Heart left ventricle (tissue), 16 donors: ENCODE measurements around the gene ICAM5. TPM values are rescaled to one million over a fixed set of nuclear protein-coding genes. Genes with fewer than 3 reads are reported as not detected.
A peak's percentile ranks its signal among the peaks of the same experiment; 100 is the strongest.

Experiments used
- ATAC-seq, 4 donors: fragments of 200-7000 bp; cut with Tn5 transposase; one replicate each; pipeline ENCODE4 v1.9.1; 2020 to 2022; ENCODE audit warnings: moderate library complexity in 4 of 4, mild to moderate bottlenecking in 3 of 4, moderate number of reproducible peaks in 1 of 4
- DNase-seq, 5 donors: peaks; one replicate each; pipeline ENCODE4 v3.0.0-alpha.2; 2020
- H3K27ac ChIP-seq, 12 donors: fragments of 200-600 bp; sonication (generic) in 4 of 12; one replicate each; pipeline versions ENCODE4 v1.5.0 to v1.8.0; 2016 to 2022; ENCODE audit warnings: mild to moderate bottlenecking in 2 of 12
- H3K27me3 ChIP-seq, 9 donors: fragments of 200-600 bp; sonication (generic) in 2 of 9; one replicate each; pipeline versions ENCODE4 v1.5.1 to v1.8.0; 2016 to 2022; ENCODE audit warnings: mild to moderate bottlenecking in 3 of 9
- H3K36me3 ChIP-seq, 9 donors: fragments of 200-600 bp; sonication (generic) in 2 of 9; one replicate each; pipeline versions ENCODE4 v1.5.0 to v1.8.0; 2018 to 2022; ENCODE audit warnings: mild to moderate bottlenecking in 2 of 9
- H3K4me1 ChIP-seq, 12 donors: fragments of 200-600 bp; sonication (generic) in 4 of 12; one replicate each; pipeline versions ENCODE4 v1.5.0 to v1.8.0; 2016 to 2022; ENCODE audit warnings: mild to moderate bottlenecking in 3 of 12
- H3K4me3 ChIP-seq, 12 donors: fragments of 200-600 bp; sonication (generic) in 4 of 12; one replicate each; pipeline versions ENCODE4 v1.5.0 to v1.8.0; 2017 to 2022; ENCODE audit warnings: mild to moderate bottlenecking in 9 of 12, moderate library complexity in 4 of 12
- H3K9me3 ChIP-seq, 12 donors: fragments of 200-600 bp; sonication (generic) in 4 of 12; one replicate each; pipeline versions ENCODE4 v1.5.0 to v1.8.0; 2016 to 2022; ENCODE audit warnings: mild to moderate bottlenecking in 1 of 12
- CTCF ChIP-seq, 12 donors: fragments of 200-600 bp; sonication (generic) in 4 of 12; IDR thresholded peaks; one replicate each; pipeline versions ENCODE4 v1.5.0 to v1.8.0; 2018 to 2022; ENCODE audit warnings: antibody characterized with exemption in 12 of 12, mild to moderate bottlenecking in 5 of 12
- POLR2A ChIP-seq, 2 donors: fragments of 450-650 bp; IDR thresholded peaks; one replicate each; pipeline ENCODE4 v1.6.1; 2017; ENCODE audit warnings: antibody characterized with exemption in 2 of 2, mild to moderate bottlenecking in 2 of 2, moderate library complexity in 2 of 2
- WGBS, 4 donors: extraction: QIAGEN DNeasy Blood & Tissue Kit in 2 of 4; methylation state at CpG; one replicate each; pipeline versions ENCODE4 v1.1.5 to v1.1.7; 2013 to 2018; 5-methylcytosine and 5-hydroxymethylcytosine counted together
- intact Hi-C, 10 donors: fragments of 100-400 bp; cut with DNase I; formaldehyde crosslinking; loops; one replicate each; pipeline versions ENCODE4 v1.11.1 to v1.14.2; 2022
- polyA plus RNA-seq, 2 donors: library from polyadenylated mRNA; stranded (reverse); fragments of 200-250 nt; gene quantifications; one replicate each; pipeline ENCODE4 v1.2.3, GENCODE V29; 2013
- total RNA-seq, 9 donors: library from RNA; depleted of rRNA in 2 of 9; stranded (reverse); fragments of >200 nt in 2 of 9; fragmentation: NEBNext Ultra II Directional in 3 of 9; extraction: Animal tissue kit (Norgen Biotek cat#: 25700) in 3 of 9; gene quantifications; one replicate each; pipeline versions ENCODE4 v1.1.0 to v1.2.4, GENCODE V29; 2016 to 2023
- donor health status: ischemic (EF 13 %, LVEDD 7.1; RV severe dilation, severe dysfunction).
- donor health status: healthy with polysubstance abuse.
- donor health status: DM: no; HTN: yes; CAD: no.
- donor health status: DM: no; HTN: no; CAD: no.
- donor health status: ischemic (EF 25% LVEDD 6.9; RV normal size, moderate dysfunction).
- donor health status: ischemic (EF 25% LVEDD 5.7; RV mildly dilated, moderate dysfunction).
- donor health status: healthy.
- donor health status: DM: yes; HTN: yes; CAD: no.
- donor health status: ischemic (EF 35%, LVEDD 5.7; RV mildly dilated, moderate dysfunction).
- donor health status: nonischemic (EF 11% LVEDD 7.7; RV severe dilation, severe dysfunction).
- donor health status: DM: yes; HTN: yes; CAD: no.
- donor health status: PGD.
- donor health status: ischemic (EF 29% LVEDD 5.4; RV normal size, mild dysfunction).
- donor health status: nonischemic (EF 23%, LVEDD 6.1; RV moderate dilation, normal function).

ICAM5 gene
- total and polyA plus RNA-seq, 11 donors, result 0.11 to 0.98 (median 0.34) TPM; not detected in 2

- Histone ChIP-seq H3K4me3 (no peak overlapping the region), H3K9me3 (no peaks in the 10 kb centered on the region), H3K27me3 (no peaks in the 10 kb centered on the region), H3K36me3 (peaks cover 0 to 66% (median 60%) of the 10 kb centered on the region in 9 donors), H3K4me1 (peaks cover 0 to 25% (median 16%) of the 10 kb centered on the region in 12 donors), H3K27ac (no peak overlapping the region)
- 90 to 96% (median 95%) methylated on average over 13 of the region's 13 CpGs for WGBS, 4 donors
- no peak for TF ChIP-seq POLR2A (IDR thresholded peaks at IDR 0.05)
- no peak for TF ChIP-seq CTCF (IDR thresholded peaks at IDR 0.05)
- ATAC-seq (no peak), DNase-seq (no peak)
- intact Hi-C loops, result no loop called here
These were observed 39.8 kb downstream of the ICAM5 start for GRCh38 chr19:10329555-10329954.

DNA sequence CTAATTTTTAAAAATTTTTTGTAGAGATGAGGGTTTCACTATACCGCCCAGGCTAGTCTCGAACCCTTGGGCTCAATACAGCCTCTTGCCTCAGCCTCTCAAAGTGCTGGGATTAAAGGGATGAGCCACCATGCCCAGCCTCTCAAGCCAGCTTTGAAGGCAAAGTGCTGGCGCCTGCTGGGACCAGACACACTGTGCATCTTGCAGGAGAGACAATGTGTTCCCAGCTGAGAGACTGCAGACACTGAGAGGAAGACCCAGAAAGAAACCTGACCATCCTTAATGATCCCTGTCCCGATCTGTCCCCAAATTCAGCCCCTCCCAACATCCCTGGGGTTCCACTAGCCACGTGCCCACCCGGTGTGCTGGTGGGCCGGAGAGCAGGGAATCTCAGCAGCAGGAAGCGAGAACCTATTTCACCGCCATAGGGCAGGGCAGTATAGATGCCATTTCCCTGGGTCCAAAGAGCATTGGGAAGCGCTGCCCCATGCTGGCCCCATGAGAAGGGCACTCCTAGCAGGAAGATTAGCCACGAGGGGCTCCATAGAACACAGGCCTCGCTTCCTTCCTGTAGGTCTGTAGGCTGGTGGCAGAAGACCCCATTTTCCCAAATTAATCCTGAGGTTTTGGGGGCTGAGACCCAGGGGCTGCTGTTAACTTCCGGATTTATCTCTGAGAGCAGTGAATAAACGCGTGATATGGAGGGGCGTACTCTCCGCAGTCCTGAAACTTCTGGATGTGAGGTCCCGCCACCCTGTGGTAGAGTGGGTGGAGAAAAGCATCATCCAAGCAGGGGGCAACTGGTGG, 42.6 kb downstream of the ICAM5 start:
- Histone ChIP-seq H3K27me3 (no peaks in the 10 kb centered on the region), H3K36me3 (peaks cover 0 to 38% (median 32%) of the 10 kb centered on the region in 9 donors), H3K4me3 (peak overlapping the region; percentile 50 to 90 (median 71)), H3K4me1 (peaks cover 0 to 36% (median 24%) of the 10 kb centered on the region in 12 donors), H3K9me3 (no peaks in the 10 kb centered on the region), H3K27ac (peak overlapping the region in 10 of 12 donors; percentile 84 to 94 (median 92))
- intact Hi-C loops, result loop anchor here in 5 of 10 donors (2.0 to 10.0 kb wide), 5 partner anchors 16 to 60 kb away; partner anchors contain the start of genes TYK2 (in 3 of the 5), ICAM1 (in 2 of the 5), FDX2 (in 1 of the 5) and ICAM4 (in 1 of the 5)
- DNase-seq, result no peak
- WGBS, 4 donors, result 28 to 37% (median 35%) methylated on average over 18 of the region's 18 CpGs
- TF ChIP-seq CTCF (IDR thresholded peaks at IDR 0.05) (no peak), POLR2A (IDR thresholded peaks at IDR 0.05) (no peak)
- no peak for ATAC-seq

DNA sequence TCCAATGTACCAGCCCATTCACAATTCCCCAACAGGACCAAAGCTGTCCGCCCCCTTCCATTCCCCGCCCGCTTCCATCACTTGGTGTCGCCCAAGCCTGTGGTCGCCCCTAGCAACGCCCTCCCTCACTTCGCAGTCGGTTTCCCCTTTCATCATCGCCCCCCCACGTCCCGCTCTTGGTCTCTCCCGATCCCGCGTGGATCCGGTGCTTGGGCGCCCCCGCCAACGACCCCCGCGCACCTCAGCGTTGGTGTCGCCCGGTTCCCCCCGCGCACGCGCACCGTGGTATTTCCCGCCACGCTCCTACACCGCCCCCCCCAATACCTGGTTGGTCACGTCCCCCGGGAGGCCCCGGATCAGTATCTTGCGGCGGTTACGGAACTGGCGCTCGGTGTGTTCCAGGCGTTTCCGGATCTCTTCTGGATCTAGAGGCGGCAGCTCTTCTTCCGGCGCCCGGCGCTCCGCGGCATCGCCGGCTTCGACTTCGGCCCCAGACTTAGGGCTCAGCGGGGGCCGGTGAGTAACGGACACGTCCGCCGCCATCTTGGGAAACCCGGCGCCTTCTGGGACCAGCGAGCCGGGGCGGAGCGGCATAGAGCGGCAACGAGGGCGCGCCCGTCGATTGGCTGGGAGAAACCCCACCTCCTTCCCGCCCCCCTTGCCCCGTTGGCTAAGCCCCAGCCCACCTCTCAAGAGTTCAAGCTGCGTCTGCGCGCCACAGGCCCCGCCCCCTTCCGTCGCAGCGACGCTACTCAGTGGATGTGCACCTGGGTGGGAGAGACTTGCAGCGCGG, 43.4 kb downstream of the ICAM5 start, which contains the start of gene RAVER1:
Gene RAVER1 (minus strand): TSS at position 565 of the 793 bp plus-strand sequence. CDS start 22 bp downstream, at position 543.
- DNase-seq (peak; percentile 98 to 99 (median 99)), ATAC-seq (peak; percentile 93 to 95 (median 94))
- peak in 1 of 12 donors; percentile 12 for TF ChIP-seq CTCF (IDR thresholded peaks at IDR 0.05)
- peak in 1 of 2 donors; percentile 81 for TF ChIP-seq POLR2A (IDR thresholded peaks at IDR 0.05)
- Histone ChIP-seq H3K4me1 (peaks cover 0 to 36% (median 24%) of the 10 kb centered on the region in 12 donors), H3K9me3 (no peaks in the 10 kb centered on the region), H3K27ac (peak within 1 kb of the TSS; percentile 26 to 94 (median 90)), H3K4me3 (peak within 1 kb of the TSS; percentile 50 to 90 (median 71)), H3K27me3 (no peaks in the 10 kb centered on the region), H3K36me3 (peaks cover 0 to 30% (median 24%) of the 10 kb centered on the region in 9 donors)
- intact Hi-C loops, result loop anchor here in 6 of 10 donors (1.0 to 10.0 kb wide), 6 partner anchors 16 to 63 kb away; partner anchors contain the start of genes TYK2 (in 3 of the 6), ICAM1 (in 2 of the 6), FDX2 (in 1 of the 6) and ICAM4 (in 1 of the 6)
- 0 to 1% (median 1%) methylated on average over 25 to 82 of the region's 82 CpGs for WGBS, 4 donors
